Gastroesophageal sphincter (tissue), 4 donors: ENCODE results near the gene OTOG. TPM values are rescaled to one million over a fixed set of nuclear protein-coding genes. Genes with fewer than 3 reads are reported as not detected.

ENCODE experiments used
- ATAC-seq: fragments of 150-250 bp; one replicate; pipeline ENCODE4 v1.9.1; 2016; ENCODE audit warnings: mild to moderate bottlenecking, moderate library complexity
- H3K27ac ChIP-seq, 4 donors: fragments of 200-600 bp; sonication (generic) in 3 of 4; 1 replicate in 3 of 4; 2 replicates in 1 of 4; pipeline ENCODE4 v1.5.1; 2016 to 2019
- H3K27me3 ChIP-seq: fragments of 200-600 bp; sonication (generic); one replicate; pipeline ENCODE4 v1.5.1; 2019
- H3K36me3 ChIP-seq, 2 donors: fragments of 200-600 bp; sonication (generic); one replicate each; pipeline ENCODE4 v1.5.1; 2019; ENCODE audit warnings: control low read depth in 1 of 2
- H3K4me1 ChIP-seq, 3 donors: fragments of 200-600 bp; sonication (generic); 1 replicate in 2 of 3; 2 replicates in 1 of 3; pipeline ENCODE4 v1.5.1; 2016 to 2019; ENCODE audit warnings: control low read depth in 2 of 3
- H3K4me3 ChIP-seq, 2 donors: fragments of 200-600 bp; sonication (generic); one replicate each; pipeline ENCODE4 v1.5.1; 2019; ENCODE audit warnings: mild to moderate bottlenecking in 1 of 2, moderate library complexity in 1 of 2
- H3K9me3 ChIP-seq, 3 donors: fragments of 200-600 bp; sonication (generic); one replicate each; pipeline ENCODE4 v1.5.1; 2017 to 2019; ENCODE audit warnings: control low read depth in 2 of 3
- EP300 ChIP-seq: sonication (generic); formaldehyde crosslinking; IDR thresholded peaks from one replicate; pipeline ENCODE4 v1.6.1; 2017; ENCODE audit warnings: antibody characterized with exemption, mild to moderate bottlenecking
- POLR2A ChIP-seq, 2 donors: fragments of 450-650 bp; IDR thresholded peaks; one replicate each; pipeline ENCODE4 v1.6.1; 2017; ENCODE audit warnings: antibody characterized with exemption in 2 of 2, mild to moderate bottlenecking in 2 of 2, moderate library complexity in 1 of 2
- POLR2AphosphoS5 ChIP-seq: sonication (generic); formaldehyde crosslinking; IDR thresholded peaks from one replicate; pipeline ENCODE4 v1.6.1; 2017; ENCODE audit warnings: antibody characterized with exemption
- WGBS, 2 donors: methylation state at CpG; one replicate each; pipeline ENCODE4 v1.1.5; 2018; ENCODE audit warnings: low coverage in 1 of 2; 5-methylcytosine and 5-hydroxymethylcytosine counted together
- total RNA-seq, 4 donors: library from RNA; depleted of rRNA; stranded (reverse); fragments of >200 nt; gene quantifications; one replicate each; pipeline ENCODE4 v1.1.0, GENCODE V29; 2016
- TF ChIP-seq, protein P1 (sequence below), 4 experiments: fragments of 200-600 bp in 2 of 4; fragments of 450-650 bp in 2 of 4; sonication (generic) in 1 of 4; IDR thresholded peaks; one replicate each; pipeline ENCODE4 v1.5.1; 2017 to 2019; ENCODE audit warnings: antibody characterized with exemption in 4 of 4, mild to moderate bottlenecking in 2 of 4, moderate library complexity in 2 of 4

OTOG gene
- total RNA-seq, 4 donors from 2014 or later, result not detected

DNA sequence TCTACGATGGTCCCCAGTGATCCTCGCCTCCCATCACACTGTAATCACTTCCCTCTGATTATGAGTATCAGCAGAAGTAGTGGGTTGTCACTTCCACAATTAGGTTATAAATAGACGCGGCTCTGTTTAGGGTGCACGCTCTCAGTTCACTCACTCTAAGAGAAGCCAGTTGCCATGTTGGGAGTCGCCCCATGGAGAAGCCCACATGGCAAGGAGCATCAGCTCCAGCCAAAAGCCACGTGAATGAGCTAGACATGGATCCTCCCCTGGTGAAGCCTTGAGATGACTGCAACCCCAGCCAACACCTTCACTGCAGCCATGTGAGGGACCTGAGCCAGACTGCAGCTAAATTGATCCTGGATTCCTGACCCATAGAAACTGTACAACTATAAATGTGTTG lies 145.9 kb downstream of the OTOG start:
- H3K4me3 ChIP-seq, result no peak overlapping the region
- H3K27me3 ChIP-seq, result peaks cover 75% of the 10 kb centered on the region
- TF ChIP-seq POLR2AphosphoS5, result no peak
- TF ChIP-seq POLR2A (IDR thresholded peaks at IDR 0.05), result no peak
- no peak for TF ChIP-seq EP300
- TF ChIP-seq, protein P1, sequence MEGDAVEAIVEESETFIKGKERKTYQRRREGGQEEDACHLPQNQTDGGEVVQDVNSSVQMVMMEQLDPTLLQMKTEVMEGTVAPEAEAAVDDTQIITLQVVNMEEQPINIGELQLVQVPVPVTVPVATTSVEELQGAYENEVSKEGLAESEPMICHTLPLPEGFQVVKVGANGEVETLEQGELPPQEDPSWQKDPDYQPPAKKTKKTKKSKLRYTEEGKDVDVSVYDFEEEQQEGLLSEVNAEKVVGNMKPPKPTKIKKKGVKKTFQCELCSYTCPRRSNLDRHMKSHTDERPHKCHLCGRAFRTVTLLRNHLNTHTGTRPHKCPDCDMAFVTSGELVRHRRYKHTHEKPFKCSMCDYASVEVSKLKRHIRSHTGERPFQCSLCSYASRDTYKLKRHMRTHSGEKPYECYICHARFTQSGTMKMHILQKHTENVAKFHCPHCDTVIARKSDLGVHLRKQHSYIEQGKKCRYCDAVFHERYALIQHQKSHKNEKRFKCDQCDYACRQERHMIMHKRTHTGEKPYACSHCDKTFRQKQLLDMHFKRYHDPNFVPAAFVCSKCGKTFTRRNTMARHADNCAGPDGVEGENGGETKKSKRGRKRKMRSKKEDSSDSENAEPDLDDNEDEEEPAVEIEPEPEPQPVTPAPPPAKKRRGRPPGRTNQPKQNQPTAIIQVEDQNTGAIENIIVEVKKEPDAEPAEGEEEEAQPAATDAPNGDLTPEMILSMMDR (IDR thresholded peaks at IDR 0.05), result no peak
- H3K9me3 ChIP-seq, result no peaks in the 10 kb centered on the region
- no peaks in the 10 kb centered on the region for H3K4me1 ChIP-seq
- WGBS, 2 donors, result 61 to 68% methylated on average over 2 to 4 of the region's 7 CpGs
- no peaks in the 10 kb centered on the region for H3K36me3 ChIP-seq
- no peak overlapping the region for H3K27ac ChIP-seq
- ATAC-seq, result no peak

- no peak for TF ChIP-seq POLR2A (IDR thresholded peaks at IDR 0.05)
- TF ChIP-seq EP300, result no peak
- TF ChIP-seq POLR2AphosphoS5, result no peak
- TF ChIP-seq, protein P1 (IDR thresholded peaks at IDR 0.05), result no peak
- no peaks in the 10 kb centered on the region for H3K36me3 ChIP-seq
- H3K4me1 ChIP-seq, result no peaks in the 10 kb centered on the region
- 58 to 70% methylated on average over 4 of the region's 4 CpGs for WGBS, 2 donors
- H3K9me3 ChIP-seq, result no peaks in the 10 kb centered on the region
- H3K27me3 ChIP-seq, result peaks cover 69% of the 10 kb centered on the region
- no peak overlapping the region for H3K27ac ChIP-seq
- no peak overlapping the region for H3K4me3 ChIP-seq
- ATAC-seq, result no peak
Observed at GRCh38 chr11:17693531-17693930, 146.5 kb downstream of the OTOG start.

DNA sequence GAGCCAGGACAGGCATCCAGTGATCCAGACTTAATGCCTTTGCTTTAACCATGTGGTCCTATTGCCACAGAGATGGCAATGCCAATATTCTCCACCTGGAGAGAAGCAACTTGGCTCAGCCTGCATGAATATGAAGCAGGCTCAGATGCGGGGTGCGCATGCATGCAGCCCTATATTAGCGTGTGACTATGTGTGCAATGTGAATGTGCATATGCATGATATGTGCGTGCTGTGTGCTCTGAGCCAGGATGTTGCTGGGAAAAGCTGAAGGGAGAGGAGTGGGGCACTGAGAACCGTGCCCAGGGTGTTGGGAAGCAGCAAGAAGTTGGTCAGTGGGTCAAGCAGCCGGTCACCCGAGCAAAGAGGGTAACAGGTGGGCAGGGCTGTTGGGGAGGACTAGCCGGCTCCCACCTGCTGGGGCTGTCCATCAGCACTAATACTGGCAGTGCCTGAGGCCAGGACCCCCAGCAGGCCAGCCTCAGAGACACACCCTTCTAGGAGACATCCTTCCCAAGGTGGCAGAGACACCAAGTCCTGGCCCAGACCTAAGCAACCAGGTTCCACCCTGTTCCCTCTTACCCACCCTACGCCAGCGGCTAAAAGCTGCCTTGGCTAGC lies 147.5 kb downstream of the OTOG start:
- no peak overlapping the region for H3K27ac ChIP-seq
- WGBS, 2 donors, result 77 to 79% methylated on average over 5 to 6 of the region's 10 CpGs
- peaks cover 66% of the 10 kb centered on the region for H3K27me3 ChIP-seq
- TF ChIP-seq POLR2AphosphoS5, result no peak
- TF ChIP-seq EP300, result no peak
- TF ChIP-seq, protein P1 (IDR thresholded peaks at IDR 0.05), result no peak
- no peak for TF ChIP-seq POLR2A (IDR thresholded peaks at IDR 0.05)
- ATAC-seq, result no peak
- no peaks in the 10 kb centered on the region for H3K9me3 ChIP-seq
- no peaks in the 10 kb centered on the region for H3K4me1 ChIP-seq
- H3K4me3 ChIP-seq, result no peak overlapping the region
- H3K36me3 ChIP-seq, result no peaks in the 10 kb centered on the region

- TF ChIP-seq POLR2A (IDR thresholded peaks at IDR 0.05) (no peak), POLR2AphosphoS5 (no peak), EP300 (no peak)
- TF ChIP-seq, protein P1 (IDR thresholded peaks at IDR 0.05), result no peak
- Histone ChIP-seq H3K27me3 (peaks cover 60% of the 10 kb centered on the region), H3K27ac (no peak overlapping the region), H3K36me3 (no peaks in the 10 kb centered on the region), H3K9me3 (no peaks in the 10 kb centered on the region), H3K4me3 (no peak overlapping the region), H3K4me1 (no peaks in the 10 kb centered on the region)
- ATAC-seq, result no peak
- 6 to 13% methylated on average over 13 to 17 of the region's 68 CpGs for WGBS, 2 donors
Observed at GRCh38 chr11:17695454-17696441, 148.7 kb downstream of the OTOG start.
